GM18505 (cell line): Measurements from ENCODE around the gene STAG3.

Source experiments
- ATAC-seq: cut with Tn5 transposase; IDR thresholded peaks from one replicate; pipeline ENCODE4 v1.9.1; 2021; ENCODE audit not compliant: unreplicated experiment
- POLR2A ChIP-seq: IDR thresholded peaks from 4 replicates; pipeline ENCODE4 v1.6.1; 2011; ENCODE audit warnings: borderline replicate concordance; ENCODE audit not compliant: insufficient read depth, insufficient read length; ENCODE audit errors: extremely low read depth

STAG3 gene

DNA sequence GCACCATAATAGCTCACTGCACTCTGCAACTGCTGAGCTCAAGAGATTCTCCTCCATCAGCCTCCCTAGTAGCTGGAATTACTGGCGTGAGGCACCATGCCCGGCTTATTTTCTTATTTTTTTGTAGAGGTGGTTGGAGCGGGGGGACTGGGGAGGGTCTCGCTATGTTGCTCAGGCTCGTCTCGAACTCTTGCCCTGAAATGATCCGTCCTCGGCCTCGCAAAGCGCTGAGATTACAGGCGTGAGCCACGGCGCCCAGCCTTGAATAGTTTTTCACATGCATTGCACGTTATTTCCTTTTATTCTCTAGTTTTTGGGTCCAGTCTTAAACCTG lies 29.5 kb upstream of the STAG3 start:
- ATAC-seq: no peak
- no peak for TF ChIP-seq POLR2A

DNA sequence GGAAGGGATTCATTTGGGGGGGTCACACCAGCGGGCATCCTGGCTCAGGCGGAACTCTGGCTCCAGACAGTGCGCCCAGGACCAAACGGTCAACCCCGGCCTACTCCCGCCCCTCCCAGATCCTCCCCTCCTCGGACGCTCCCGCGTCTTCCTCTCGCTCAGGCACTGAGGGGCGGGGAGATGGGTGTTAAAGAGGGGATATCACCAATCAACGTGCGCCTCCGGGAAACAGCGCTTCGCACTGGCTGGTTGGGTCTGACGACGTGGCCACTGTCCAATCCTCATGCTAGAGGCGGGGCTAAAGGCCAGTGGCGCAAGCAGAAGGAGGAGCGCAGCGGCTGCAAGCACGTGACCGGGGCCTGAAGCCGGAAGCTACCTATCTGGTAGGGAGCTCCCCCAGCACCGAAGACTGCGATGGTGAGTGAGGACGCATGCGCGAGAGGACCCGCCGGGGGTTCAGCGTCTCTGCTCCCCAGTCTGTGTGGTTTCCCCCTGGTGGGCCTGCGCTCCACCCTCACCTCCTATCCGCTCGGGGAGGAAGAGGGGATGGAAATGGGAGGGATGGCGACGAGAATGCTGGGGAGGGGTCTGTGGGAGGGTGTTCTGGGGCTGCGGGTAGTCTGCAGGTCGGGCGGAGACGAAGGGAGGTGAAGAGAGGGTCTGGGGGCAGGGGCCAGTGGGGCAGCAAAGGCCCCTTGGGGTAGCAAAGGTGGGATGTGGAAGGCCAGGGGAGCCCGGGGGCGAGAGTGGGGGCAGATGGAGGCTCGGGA lies 29.0 kb upstream of the STAG3 start, which contains the start of gene LAMTOR4:
Gene LAMTOR4 (plus strand): TSS at position 360 of the 770 bp plus-strand sequence. CDS start 55 bp downstream, at position 415.
- ATAC-seq: peak; percentile 95
- peak; percentile 93 for TF ChIP-seq POLR2A

DNA sequence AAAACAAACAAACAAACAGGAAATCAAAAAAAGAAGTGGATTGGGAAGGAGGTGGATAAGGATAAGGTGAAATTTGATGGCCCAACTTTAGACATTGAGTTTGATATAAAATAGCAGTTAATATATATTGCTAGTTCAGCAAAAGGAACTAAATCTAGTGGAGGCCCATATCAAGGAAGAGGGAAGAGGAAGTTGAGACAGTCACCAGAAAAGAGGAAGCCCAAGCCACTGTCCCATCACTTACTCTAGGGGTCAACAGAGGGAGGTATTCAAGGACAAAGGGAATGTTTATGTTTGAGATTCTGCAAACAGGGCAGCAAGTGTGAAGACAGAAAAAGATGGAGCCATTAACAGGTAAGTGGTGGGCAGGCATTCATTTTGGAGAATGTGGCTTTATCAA lies 25.3 kb upstream of the STAG3 start:
- TF ChIP-seq POLR2A: no peak
- ATAC-seq: no peak

DNA sequence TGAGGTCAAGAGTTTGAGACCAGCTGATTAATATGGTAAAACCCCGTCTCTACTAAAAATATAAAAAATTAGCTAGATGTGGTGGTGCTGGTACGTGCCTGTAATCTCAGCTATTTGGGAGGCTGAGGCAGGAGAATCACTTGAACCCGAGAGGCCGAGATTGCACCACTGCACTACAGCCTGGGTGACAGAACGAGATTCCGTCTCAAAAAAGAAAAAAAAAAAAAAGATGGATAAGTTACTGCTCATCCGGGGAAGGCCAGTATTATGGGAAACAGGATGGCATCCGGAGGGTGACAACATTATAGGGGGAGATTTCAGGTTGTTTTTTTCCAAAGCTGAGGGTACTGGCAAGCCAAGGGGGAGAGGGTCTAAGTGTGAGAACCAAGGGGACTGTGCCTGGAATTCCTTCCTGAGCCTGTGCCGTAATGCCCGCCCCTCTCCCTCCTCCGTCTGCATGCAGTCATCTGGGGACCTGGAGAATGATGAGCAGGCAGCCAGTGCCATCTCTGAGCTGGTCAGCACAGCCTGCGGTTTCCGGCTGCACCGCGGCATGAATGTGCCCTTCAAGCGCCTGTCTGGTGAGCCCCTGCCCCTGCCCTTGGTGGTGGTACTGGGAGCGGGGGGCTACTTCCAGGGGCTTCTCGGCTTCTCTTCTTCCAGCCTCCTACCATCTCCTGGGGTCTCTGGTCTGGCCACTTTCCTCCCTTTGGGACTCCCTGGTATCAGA lies 24.6 kb upstream of the STAG3 start:
- ATAC-seq: no peak
- TF ChIP-seq POLR2A: no peak

DNA sequence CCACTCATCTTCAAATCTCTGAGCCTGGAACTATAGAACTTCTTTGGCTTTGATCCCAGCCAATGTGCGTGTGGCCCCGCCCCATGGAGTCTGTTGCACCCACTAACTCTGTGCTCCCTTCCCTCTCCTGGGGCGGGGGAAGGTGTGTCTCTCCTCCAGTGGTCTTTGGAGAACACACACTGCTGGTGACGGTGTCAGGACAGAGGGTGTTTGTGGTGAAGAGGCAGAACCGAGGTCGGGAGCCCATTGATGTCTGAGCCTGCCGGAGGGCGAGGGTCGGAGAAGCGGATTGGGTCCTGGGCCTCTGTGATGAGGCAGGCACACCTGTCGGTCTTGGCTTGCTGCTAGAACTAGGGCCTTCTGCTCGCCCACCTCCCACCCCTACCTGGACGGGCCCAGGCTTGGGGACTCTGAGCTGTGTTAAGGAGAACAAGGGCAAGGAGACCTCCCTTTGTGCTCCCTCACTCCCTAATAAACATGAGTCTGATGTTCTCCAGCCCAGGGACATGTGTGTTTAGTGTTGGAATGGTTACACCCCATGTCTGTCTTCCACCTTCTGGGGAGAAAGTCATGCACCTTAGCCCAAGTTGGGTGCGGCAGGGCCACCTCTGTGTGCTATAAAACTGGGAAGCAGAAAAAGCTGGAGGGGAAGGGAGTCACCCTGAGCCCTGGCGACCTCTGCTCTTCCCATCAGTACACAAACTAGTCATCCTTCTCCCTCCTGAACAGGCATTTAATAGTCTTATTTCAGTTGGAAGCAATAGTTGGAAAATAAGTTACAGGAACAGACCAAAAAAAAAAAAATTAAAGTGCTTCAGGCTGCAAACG lies 23.8 kb upstream of the STAG3 start:
- no peak for TF ChIP-seq POLR2A
- ATAC-seq: no peak

DNA sequence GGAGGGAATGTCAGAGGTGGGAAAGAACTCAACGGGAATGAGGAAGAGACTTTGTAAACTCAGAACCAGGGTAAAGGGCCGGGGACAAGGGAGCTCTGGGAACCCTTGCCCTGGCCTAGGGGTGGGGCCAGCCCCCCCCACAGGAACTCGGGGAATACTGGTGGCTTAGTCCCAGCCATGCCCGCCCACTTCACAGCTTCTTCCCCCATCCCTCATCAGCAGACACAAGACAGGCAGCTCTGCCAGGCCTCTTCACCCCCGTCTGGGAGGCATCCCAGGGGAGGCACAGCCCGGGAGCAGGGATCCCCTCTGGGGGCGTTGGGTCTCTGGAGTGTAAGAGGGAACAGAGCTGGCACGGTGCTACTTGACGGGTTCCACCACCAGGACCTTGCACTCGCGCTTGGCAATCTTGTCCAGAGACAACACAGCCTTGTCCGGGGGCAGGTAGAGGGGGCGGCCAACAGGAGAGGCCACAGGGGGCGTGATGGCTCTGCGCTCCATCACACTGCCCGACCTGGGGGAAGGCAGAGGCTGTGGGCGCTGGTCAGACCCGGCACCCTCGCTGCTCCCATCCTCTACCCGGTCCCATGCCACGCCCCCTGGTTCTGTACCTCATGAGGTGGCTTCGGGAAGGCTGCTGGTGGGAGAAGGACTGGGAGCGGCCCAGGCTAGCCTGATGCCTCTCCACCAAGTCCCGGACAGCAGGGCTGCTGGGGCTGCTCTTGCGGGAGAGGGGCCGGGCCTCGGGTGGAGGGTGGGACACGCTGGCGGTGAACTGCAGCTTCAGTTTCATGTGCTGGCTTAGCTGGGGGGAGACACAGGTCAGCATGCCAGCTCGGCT lies 22.8 kb upstream of the STAG3 start:
- no peak for ATAC-seq
- peak; percentile 11 for TF ChIP-seq POLR2A

DNA sequence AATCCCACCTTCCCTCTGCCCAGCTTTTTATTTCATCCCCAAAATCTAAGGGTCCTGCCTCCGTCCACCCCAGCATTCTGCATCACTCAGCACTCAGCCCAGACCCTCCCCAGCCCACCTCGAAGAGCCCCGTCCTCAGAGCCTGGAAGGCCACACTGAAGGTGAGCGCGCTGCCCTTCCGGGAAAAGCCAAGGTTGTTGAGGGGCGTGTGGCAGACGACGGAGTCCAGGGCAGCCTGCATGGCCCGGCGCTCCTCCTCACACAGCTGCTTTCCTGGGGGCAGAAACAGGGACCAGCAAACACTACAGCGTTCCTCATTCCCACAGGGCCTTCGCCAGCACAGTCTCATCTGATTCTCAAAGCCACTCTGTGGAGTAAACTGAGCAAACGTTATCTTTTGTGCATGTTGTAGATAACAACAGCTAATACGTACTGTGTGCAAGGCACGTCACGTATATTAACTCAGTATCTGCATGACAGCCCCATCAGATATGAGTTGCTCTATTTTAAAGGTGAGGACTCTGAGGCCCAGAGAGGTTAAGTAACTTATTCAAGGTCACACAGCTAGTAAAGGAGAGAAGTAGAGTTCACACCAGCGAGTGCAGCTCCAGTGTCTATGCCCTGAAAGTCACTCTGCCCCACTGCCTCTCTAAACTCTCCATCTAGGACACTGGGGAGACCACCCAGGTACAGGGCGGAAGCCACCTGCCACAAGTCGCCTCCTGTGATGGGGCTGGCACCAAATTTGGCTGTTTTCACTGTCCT lies 22.0 kb upstream of the STAG3 start:
- TF ChIP-seq POLR2A: no peak
- ATAC-seq: no peak

DNA sequence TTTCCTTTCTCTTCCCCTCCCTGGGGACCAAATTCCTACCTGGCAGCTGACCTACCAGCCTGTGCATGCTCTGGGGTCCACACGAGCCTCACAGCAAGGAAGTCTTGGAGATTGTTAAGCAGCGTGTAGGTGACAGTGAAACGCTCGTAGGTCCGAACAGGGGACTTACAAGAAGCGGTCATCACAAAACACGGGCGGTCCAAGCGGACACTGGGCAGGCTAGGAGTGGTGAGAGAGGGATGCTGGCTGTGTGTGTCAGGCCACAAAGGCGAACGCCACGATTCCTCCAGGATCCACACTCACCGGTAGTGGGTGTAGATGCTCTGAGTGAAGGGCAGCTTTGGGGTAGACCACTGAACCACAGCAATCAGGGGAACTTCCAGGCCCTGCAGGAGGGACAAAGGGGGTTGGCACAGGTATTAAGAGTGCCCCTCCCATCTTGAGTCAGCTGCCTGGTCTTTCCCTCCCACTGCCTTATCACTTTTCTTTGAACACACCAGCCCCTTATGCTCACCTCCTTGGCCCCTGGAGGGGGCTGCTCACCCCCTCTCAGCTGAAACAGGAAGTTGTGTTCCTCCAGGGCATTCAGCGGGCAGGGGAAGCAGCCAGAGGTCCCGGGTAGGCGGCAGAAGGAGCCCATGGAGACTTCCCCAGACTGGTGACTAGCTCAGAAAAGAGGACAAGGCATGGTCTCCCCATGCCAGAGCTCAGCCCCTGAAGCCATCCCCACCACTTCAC lies 21.2 kb upstream of the STAG3 start:
- no peak for TF ChIP-seq POLR2A
- ATAC-seq: no peak

DNA sequence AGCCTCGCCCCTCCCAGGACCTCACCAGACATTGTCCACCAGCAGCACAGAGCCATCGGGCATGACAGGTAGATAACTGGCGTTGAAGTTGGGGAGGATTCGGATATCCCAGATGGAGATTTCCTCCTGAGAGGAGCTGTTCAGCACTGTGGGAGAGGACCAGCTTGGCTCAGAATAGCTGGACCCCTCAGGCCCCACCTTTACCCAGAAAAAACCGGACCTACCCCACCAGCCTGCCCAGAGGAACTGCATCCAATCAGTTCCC lies 20.7 kb upstream of the STAG3 start:
- no peak for ATAC-seq
- TF ChIP-seq POLR2A: no peak

DNA sequence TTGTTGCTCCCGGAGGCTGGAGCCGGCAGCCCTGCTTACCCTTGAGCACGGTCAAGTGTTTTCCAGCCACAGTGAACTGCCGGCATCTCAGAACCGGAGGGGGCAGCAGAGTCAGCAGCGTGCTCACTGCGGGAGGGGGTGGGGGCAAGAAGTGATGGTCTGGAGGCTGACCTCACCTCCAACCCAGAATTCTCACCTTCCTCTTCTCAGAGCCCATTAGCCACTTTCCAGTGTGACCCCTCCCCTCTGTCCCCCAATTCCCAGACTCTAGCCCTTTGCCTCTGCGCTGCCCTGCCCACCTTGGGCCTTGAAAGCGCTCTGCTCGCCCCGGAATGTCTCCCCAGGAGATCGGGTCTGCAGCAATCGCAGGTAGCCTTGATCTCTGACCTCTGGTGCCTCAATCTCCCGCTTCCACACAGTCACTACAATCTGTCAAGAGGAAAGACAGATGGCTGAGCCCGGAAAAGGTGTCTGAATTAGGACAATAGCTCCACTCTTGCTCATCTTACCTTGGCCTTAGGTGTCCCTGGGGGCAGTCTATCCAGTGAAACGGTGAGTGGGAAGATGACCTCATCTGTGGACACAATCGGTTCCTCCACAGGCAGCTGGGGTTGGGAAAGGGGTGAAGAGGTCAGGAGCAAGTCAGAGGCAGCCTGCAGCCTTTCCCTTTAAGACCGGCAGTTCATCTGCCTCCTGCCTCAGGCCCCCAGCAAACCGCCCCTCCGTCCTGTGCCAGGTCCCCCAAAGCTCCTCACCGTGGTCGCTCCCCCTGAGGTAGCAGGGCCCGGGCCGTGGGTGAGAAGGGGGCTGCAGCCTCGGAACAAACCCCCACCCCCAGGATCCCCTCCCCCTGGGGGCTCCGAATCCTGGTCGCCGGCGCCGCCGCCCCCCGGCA lies 20.1 kb upstream of the STAG3 start:
- TF ChIP-seq POLR2A: no peak
- ATAC-seq: no peak
